ENCODE measurements around the gene RIMBP2.

The RIMBP2 gene

DNA sequence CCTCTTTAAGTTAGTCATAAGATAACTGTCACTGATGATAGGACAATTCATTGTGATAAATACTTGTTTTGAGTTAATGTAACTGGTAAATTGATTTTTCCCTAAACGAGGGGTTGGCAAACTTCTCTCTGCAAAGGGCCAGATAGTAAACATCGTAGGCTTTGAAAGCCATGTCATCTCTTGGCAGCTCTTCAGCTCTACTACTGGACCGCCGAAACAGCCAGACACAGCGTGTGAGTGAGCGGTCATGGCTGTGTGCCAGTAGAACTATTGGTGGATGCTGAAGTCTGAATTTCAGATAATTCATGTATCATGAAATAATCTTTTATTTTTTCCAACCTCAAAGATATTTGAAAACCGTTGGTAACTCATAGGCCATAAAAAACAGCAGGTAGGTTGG, 368.5 kb downstream of the RIMBP2 start:
- Histone ChIP-seq H3K9me3 (ENCODE audit: control insufficient read depth, low read length) (no peaks in the 10 kb centered on the region), H3K36me3 (ENCODE audit: control insufficient read depth, insufficient read depth, low read length) (no peaks in the 10 kb centered on the region), H3K27ac (ENCODE audit: low read depth, low read length, severe bottlenecking) (no peak overlapping the region), H3K4me3 (ENCODE audit: extremely low read depth, insufficient read depth, low read length, poor library complexity, severe bottlenecking) (no peak overlapping the region), H3K4me1 (ENCODE audit: control insufficient read depth, insufficient read depth, low read length, poor library complexity, severe bottlenecking) (no peaks in the 10 kb centered on the region)
- WGBS, 2 experiments (ENCODE audit: insufficient coverage in 2 of 2): 88 to 94% methylated on average over 2 to 6 of the region's 7 CpGs
